GM21529 (cell line): ENCODE results near the gene NPC1L1.

Experiments used
- ATAC-seq: cut with Tn5 transposase; IDR thresholded peaks from one replicate; pipeline ENCODE4 v1.9.1; 2021; ENCODE audit not compliant: unreplicated experiment

Gene NPC1L1

DNA sequence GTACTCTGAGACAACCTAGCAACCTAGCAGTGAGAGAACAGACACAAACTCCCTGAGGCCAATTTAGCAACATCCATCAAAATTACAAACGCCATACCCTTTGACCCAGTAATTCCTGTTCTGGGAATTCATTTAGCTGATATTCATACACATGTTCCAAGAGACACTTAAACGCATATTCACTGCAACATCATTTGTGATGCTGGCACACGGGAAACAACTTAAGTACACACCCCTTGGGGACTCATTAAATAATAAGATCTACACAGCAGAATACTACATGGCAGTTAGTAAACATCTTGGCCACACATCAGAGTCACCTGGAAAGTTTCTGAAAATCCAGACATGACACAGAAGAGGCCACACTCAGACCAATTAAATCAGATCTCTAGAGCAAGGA lies 68.3 kb downstream of the NPC1L1 start:
- ATAC-seq, result no peak

DNA sequence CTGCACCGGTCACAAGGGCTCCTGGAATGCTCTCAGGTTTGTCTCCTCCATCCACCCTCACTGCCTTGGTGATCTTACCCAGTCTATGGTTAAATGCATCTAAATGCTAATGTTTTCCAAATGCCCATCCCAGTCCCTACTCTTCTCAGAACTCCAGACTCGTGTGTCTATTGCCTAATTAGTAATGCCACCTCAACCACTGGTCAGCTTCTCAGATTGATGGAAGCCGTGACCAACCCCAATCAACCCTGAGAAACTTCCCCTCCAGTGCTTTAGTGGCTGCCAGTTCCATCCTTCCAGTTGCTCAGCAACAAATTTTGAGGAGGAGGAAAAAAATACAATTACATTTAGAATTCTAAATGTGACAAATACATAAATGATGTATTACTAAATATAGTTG lies 69.3 kb downstream of the NPC1L1 start:
- ATAC-seq, result no peak

DNA sequence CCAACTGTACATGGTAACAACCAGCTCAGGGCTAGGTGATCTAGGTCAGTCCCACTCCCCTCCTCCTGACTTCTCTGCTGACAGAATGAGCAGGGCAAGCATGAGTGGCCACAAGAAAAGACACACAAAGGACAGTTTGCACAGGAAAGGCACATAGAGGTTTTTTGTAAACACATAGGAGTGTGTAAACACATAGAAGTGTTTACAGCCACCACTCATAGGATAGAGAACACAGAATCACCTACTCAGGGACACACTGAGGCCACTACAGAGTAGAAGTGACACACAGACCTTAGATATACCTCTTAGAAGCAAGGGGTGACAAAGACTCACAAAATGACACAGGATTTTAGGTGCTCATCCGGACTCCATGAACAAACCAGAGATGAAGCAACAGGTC lies 69.7 kb downstream of the NPC1L1 start:
- no peak for ATAC-seq

DNA sequence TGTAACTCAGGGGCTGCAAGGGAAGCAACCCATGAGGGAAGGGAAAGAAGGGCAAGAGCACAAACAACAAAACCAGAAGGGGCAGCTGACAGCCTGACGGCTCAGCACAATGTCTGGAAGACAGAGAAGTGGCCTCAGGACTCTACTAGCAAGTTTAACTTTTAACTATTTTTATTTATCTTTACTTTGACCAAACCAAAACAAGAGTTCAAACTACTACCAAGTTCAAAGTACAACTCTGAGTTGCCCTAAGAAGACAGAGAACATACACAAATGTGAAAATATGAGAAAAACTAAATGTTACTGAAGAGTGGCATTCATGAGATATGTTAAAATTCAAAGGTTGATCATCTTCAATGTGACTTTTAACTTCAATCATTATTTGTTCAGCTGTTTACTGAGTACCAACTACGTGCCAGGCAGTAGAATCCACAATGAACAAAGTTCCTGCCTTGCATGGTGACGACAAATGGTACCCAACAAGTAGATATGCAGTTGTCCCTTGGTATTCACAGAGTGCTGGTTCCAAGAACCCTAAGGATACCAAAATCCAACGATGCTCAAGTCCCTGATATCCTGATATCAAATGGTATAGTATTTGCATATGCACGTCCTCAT lies 70.4 kb downstream of the NPC1L1 start:
- ATAC-seq, result no peak

GRCh38 chr7:44470135-44470479 lies 71.0 kb downstream of the NPC1L1 start:
- no peak for ATAC-seq

GRCh38 chr7:44469461-44470134 lies 71.5 kb downstream of the NPC1L1 start:
- ATAC-seq, result no peak

GRCh38 chr7:44467217-44467548 lies 73.9 kb downstream of the NPC1L1 start:
- ATAC-seq, result no peak

GRCh38 chr7:44466300-44467216 lies 74.6 kb downstream of the NPC1L1 start:
- ATAC-seq, result no peak

GRCh38 chr7:44465490-44465889 lies 75.6 kb downstream of the NPC1L1 start:
- no peak for ATAC-seq

DNA sequence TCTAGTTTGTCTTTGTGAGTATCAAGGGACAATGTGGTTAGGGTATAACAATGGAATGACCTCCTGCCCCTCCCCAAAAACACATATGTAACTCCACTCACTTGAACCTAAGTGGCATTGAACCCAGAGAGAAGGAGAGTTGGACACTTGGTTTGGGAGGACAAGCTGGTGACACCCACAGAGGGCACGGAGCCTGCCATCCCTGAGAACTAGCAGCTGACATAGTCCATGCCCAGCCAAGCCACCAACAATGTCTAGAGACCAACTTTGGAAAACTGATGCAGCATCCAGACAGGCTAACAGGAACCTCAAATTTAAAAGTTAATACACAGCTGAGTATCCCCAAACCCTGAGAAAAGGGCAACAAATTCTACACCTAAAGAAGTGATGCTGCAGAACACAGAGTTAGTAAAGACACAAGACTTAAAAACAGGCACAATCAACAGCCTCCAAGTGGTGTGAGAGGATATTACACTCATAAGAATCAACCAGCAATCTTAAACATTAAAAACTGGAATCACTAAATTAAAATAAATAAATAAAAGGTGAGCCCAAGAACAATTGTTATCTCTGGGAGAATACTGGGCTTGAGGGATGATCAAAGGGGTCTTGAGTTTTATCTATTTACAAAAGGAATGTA lies 77.8 kb downstream of the NPC1L1 start:
- no peak for ATAC-seq
